Transverse colon (tissue), 4 donors: Measurements from ENCODE around the gene FDXR.

ENCODE experiments used
- CTCF ChIP-seq, 5 experiments: fragments of 200-600 bp in 3 of 5; fragments of 450-650 bp in 2 of 5; sonication (generic) in 3 of 5; IDR thresholded peaks; 1 replicate in 2 of 5; 2 replicates in 3 of 5; pipeline ENCODE4 v1.5.1; 2016 to 2017; ENCODE audit warnings: antibody characterized with exemption in 5 of 5, inconsistent platforms in 3 of 5, mild to moderate bottlenecking in 2 of 5, moderate library complexity in 1 of 5
- EP300 ChIP-seq: sonication (generic); formaldehyde crosslinking; IDR thresholded peaks from one replicate; pipeline ENCODE4 v1.6.1; 2017; ENCODE audit warnings: antibody characterized with exemption, low read depth
- POLR2A ChIP-seq: fragments of 450-650 bp; IDR thresholded peaks from one replicate; pipeline ENCODE4 v1.6.1; 2016; ENCODE audit warnings: antibody characterized with exemption, mild to moderate bottlenecking, moderate library complexity
- POLR2AphosphoS5 ChIP-seq, 3 donors: sonication (generic); formaldehyde crosslinking; IDR thresholded peaks; one replicate each; pipeline ENCODE4 v1.6.1; 2016; ENCODE audit warnings: antibody characterized with exemption in 3 of 3

GRCh38 chr17:74816905-74817620, 55.7 kb downstream of the FDXR start:
- TF ChIP-seq EP300 (no peak), CTCF (IDR thresholded peaks at IDR 0.05) (no peak), POLR2A (no peak), POLR2AphosphoS5 (IDR thresholded peaks at IDR 0.05) (no peak)
